Body of pancreas (tissue), 4 donors: ENCODE results near the gene SNX30. TPM values are rescaled to one million over a fixed set of nuclear protein-coding genes. Genes with fewer than 3 reads are reported as not detected.
A peak's percentile ranks its signal among the peaks of the same experiment; 100 is the strongest.

ENCODE experiments used
- ATAC-seq: fragments of 150-250 bp; one replicate; pipeline ENCODE4 v1.9.1; 2016
- DNase-seq, 4 donors: peaks; one replicate each; pipeline ENCODE4 v3.0.0-alpha.2; 2019
- H3K27ac ChIP-seq, 4 donors: fragments of 200-600 bp; sonication (generic); 1 replicate in 3 of 4; 2 replicates in 1 of 4; pipeline versions ENCODE4 v1.5.1 to v1.6.1; 2016 to 2019; ENCODE audit warnings: mild to moderate bottlenecking in 1 of 4, mixed read lengths in 1 of 4, moderate library complexity in 1 of 4
- H3K27me3 ChIP-seq, 2 donors: fragments of 200-600 bp; sonication (generic); one replicate each; pipeline ENCODE4 v1.6.0; 2016; ENCODE audit warnings: mild to moderate bottlenecking in 1 of 2
- H3K36me3 ChIP-seq, 2 donors: fragments of 200-600 bp; sonication (generic); replicated peaks in 1 of 2; 2 replicates each; pipeline ENCODE4 v1.5.1; 2016; ENCODE audit warnings: low read depth in 2 of 2; ENCODE audit not compliant: insufficient read depth in 1 of 2
- H3K4me1 ChIP-seq: fragments of 200-600 bp; sonication (generic); one replicate; pipeline ENCODE4 v1.6.0; 2016
- H3K4me3 ChIP-seq, 2 donors: fragments of 200-600 bp; sonication (generic); 1 replicate in 1 of 2; 2 replicates in 1 of 2; pipeline ENCODE4 v1.5.1; 2016 to 2019
- H3K9me3 ChIP-seq, 3 donors: fragments of 200-600 bp; sonication (generic); 1 replicate in 2 of 3; 2 replicates in 1 of 3; pipeline ENCODE4 v1.5.1; 2016
- POLR2A ChIP-seq, 3 donors: fragments of 450-650 bp; IDR thresholded peaks; one replicate each; pipeline ENCODE4 v1.6.1; 2016; ENCODE audit warnings: antibody characterized with exemption in 3 of 3, mild to moderate bottlenecking in 2 of 3
- WGBS, 2 donors: methylation state at CpG; one replicate each; pipeline ENCODE4 v1.1.5; 2017; 5-methylcytosine and 5-hydroxymethylcytosine counted together
- intact Hi-C: fragments of 100-400 bp; cut with DNase I; formaldehyde crosslinking; loops from one replicate; pipeline ENCODE4 v1.15.1; 2023
- total RNA-seq, 2 donors: library from RNA; depleted of rRNA; stranded (reverse); fragments of >200 nt; gene quantifications; one replicate each; pipeline ENCODE4 v1.1.0, GENCODE V29; 2016
- TF ChIP-seq, protein P1 (sequence below), 7 experiments: fragments of 450-650 bp in 4 of 7; fragments of 200-600 bp in 3 of 7; sonication (generic) in 3 of 7; IDR thresholded peaks; one replicate each; pipeline ENCODE4 v1.5.1; 2016 to 2019; ENCODE audit warnings: antibody characterized with exemption in 7 of 7

SNX30 gene
- total RNA-seq, 2 donors from 2014 or later = 4.6 to 8.6 TPM

DNA sequence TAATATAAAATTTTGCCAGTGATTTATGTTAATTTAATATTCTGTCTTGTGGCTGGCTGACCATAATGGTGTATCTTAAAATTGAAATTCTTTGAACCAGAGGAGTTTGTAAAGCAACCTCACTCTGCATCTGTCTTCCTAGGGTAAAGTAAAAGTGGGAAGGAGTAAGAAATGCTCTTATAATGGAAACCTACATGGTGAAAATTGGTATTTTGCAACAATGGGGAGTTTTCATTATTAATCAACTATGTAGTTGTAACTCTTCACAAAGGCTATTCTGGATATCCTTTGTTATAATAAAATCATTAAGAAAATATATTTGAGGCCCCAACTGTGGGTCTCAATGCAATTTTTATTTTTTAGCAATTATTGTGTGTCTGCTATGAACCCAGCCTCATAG is 44.2 kb downstream of the SNX30 start:
- H3K27me3 ChIP-seq = no peaks in the 10 kb centered on the region
- H3K4me1 ChIP-seq = peaks cover 8% of the 10 kb centered on the region
- no peaks in the 10 kb centered on the region for H3K9me3 ChIP-seq
- no peak for ATAC-seq
- intact Hi-C loops = no loop called here
- H3K36me3 ChIP-seq = no peaks in the 10 kb centered on the region
- H3K27ac ChIP-seq = no peak overlapping the region
- DNase-seq = no peak
- no peak for TF ChIP-seq POLR2A (IDR thresholded peaks at IDR 0.05)
- TF ChIP-seq, protein P1, sequence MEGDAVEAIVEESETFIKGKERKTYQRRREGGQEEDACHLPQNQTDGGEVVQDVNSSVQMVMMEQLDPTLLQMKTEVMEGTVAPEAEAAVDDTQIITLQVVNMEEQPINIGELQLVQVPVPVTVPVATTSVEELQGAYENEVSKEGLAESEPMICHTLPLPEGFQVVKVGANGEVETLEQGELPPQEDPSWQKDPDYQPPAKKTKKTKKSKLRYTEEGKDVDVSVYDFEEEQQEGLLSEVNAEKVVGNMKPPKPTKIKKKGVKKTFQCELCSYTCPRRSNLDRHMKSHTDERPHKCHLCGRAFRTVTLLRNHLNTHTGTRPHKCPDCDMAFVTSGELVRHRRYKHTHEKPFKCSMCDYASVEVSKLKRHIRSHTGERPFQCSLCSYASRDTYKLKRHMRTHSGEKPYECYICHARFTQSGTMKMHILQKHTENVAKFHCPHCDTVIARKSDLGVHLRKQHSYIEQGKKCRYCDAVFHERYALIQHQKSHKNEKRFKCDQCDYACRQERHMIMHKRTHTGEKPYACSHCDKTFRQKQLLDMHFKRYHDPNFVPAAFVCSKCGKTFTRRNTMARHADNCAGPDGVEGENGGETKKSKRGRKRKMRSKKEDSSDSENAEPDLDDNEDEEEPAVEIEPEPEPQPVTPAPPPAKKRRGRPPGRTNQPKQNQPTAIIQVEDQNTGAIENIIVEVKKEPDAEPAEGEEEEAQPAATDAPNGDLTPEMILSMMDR (IDR thresholded peaks at IDR 0.05) = no peak
- H3K4me3 ChIP-seq = no peak overlapping the region

DNA sequence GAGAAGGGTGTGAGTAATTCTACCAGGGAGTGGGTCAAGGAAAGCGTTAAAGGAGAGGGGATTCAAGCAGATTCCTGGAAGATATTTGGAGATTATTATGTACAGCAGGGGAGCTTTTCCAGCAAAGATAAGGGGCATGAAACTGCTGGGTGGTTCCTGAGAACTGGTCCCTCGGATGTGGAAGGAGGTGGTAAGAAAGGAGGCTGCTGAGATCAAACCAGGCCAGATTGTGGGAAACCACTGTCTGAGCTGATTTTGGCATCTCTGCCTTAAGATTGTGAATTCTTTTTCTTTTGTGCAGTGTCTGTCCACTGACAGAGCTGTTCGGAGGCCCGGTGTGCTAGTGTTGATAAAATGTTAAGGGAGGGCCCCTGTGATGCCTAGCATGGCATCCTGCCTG is 45.4 kb downstream of the SNX30 start:
- intact Hi-C loops = no loop called here
- WGBS, 2 donors = 58 to 64% methylated on average over 4 of the region's 4 CpGs

DNA sequence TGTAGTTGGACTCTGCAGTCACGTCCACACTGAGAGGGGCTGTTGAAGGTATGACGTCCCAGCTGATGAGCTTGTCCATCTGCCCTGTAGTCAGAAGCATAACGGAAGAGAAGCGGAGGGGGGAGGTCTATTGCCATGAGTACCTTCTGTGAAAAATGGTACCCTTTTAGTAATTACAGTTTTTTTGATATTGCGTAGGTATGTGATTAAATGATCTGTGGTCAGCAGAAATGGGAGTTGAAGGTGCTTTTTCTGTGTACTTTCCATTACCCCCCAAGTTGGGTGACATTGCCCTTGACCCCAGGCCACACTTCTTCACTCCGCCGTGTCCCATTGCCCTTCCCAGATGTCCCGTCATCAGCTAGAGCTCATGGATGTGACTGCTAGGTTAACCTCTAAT is 45.9 kb downstream of the SNX30 start:
- ATAC-seq (no peak), DNase-seq (no peak)
- no peak overlapping the region for H3K27ac ChIP-seq
- TF ChIP-seq, protein P1 (IDR thresholded peaks at IDR 0.05) = no peak
- no peak for TF ChIP-seq POLR2A (IDR thresholded peaks at IDR 0.05)
- H3K4me1 ChIP-seq = no peaks in the 10 kb centered on the region
- WGBS, 2 donors = 90 to 91% methylated on average over 8 of the region's 8 CpGs
- no peak overlapping the region for H3K4me3 ChIP-seq
- intact Hi-C loops = no loop called here
- H3K9me3 ChIP-seq = no peaks in the 10 kb centered on the region
- no peaks in the 10 kb centered on the region for H3K27me3 ChIP-seq
- no peaks in the 10 kb centered on the region for H3K36me3 ChIP-seq

More for the DNA sequence above, 45.4 kb downstream of the SNX30 start:
- H3K4me3 ChIP-seq = no peak overlapping the region
- ATAC-seq (no peak), DNase-seq (no peak)
- no peaks in the 10 kb centered on the region for H3K4me1 ChIP-seq
- no peak overlapping the region for H3K27ac ChIP-seq
- no peak for TF ChIP-seq POLR2A (IDR thresholded peaks at IDR 0.05)
- TF ChIP-seq, protein P1 (IDR thresholded peaks at IDR 0.05) = no peak
- no peaks in the 10 kb centered on the region for H3K9me3 ChIP-seq
- no peaks in the 10 kb centered on the region for H3K27me3 ChIP-seq
- no peaks in the 10 kb centered on the region for H3K36me3 ChIP-seq

DNA sequence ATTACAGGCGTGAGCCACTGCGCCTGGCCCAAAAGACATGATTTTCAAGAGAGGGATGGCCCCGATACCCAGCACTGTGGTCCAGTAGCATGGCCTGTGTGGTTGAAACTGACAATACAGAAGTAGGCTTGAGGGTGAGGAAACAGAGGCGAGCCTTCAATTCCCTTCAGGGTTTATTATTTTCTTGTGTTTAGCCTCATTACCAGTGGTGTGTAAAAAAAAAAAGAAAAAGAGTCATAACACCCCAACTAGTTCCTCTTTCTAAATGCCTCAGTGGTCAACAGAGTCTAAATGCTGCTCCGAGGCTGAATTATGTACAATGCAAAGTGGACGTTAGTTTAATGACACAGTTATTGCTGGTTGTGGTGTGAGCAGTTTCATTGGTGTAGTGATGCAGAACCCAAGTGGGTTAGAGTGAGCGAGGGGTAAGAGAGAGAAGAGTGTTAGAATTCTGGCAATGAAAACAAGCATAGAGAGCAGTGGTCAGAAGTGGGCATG is 58.8 kb downstream of the SNX30 start:
- 85 to 90% methylated on average over 7 of the region's 7 CpGs for WGBS, 2 donors
- DNase-seq = peak in 1 of 4 donors; percentile 13
- no peak overlapping the region for H3K4me3 ChIP-seq
- no peaks in the 10 kb centered on the region for H3K4me1 ChIP-seq
- no peak overlapping the region for H3K27ac ChIP-seq
- no peaks in the 10 kb centered on the region for H3K9me3 ChIP-seq
- H3K27me3 ChIP-seq = no peaks in the 10 kb centered on the region
- no peaks in the 10 kb centered on the region for H3K36me3 ChIP-seq
- no peak for ATAC-seq
- TF ChIP-seq, protein P1 (IDR thresholded peaks at IDR 0.05) = no peak
- TF ChIP-seq POLR2A (IDR thresholded peaks at IDR 0.05) = no peak
- intact Hi-C loops = no loop called here

DNA sequence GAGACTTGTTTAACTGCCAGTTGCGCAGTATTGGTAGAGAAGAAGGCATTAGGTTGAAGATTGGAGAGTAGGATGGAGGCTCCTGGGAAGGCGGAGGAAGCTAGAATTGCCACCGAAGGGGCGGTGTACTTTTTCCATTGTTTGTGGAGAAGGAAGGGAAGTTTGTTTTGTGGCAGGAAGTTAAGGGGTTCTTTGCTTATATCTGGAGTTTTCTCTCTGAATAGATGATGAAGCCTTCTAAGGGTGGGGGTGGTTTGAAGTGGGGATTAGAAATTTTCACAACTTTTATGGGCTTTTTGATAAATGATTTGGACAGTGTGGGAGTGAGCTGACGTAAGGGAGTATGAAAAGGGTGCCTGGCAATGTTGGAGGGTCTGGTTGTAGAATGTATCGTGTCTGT is 59.3 kb downstream of the SNX30 start:
- ATAC-seq (no peak), DNase-seq (no peak)

More for the DNA sequence above, 59.3 kb downstream of the SNX30 start:
- Histone ChIP-seq H3K9me3 (no peaks in the 10 kb centered on the region), H3K36me3 (no peaks in the 10 kb centered on the region), H3K27ac (no peak overlapping the region), H3K4me3 (no peak overlapping the region), H3K4me1 (no peaks in the 10 kb centered on the region), H3K27me3 (no peaks in the 10 kb centered on the region)
- WGBS, 2 donors = 71 to 77% methylated on average over 6 of the region's 6 CpGs
- no peak for TF ChIP-seq POLR2A (IDR thresholded peaks at IDR 0.05)
- TF ChIP-seq, protein P1 (IDR thresholded peaks at IDR 0.05) = no peak
- intact Hi-C loops = no loop called here
